ENCODE results near the gene RMND1.

RMND1 gene

GRCh38 chr6:151448623-151449022 is 3.3 kb downstream of the RMND1 start:
- Histone ChIP-seq H2AFZ (ENCODE audit: low read length) (no peak overlapping the region), H3K27me3 (ENCODE audit: insufficient read depth, low read length, poor library complexity, severe bottlenecking) (no peaks in the 10 kb centered on the region), H3K79me2 (ENCODE audit: insufficient read depth, low read length) (peaks cover 39% of the 10 kb centered on the region), H3K9me2 (replicated peaks; ENCODE audit: low read depth, low read length) (no peaks in the 10 kb centered on the region), H3K4me3 (ENCODE audit: low read length, poor library complexity, severe bottlenecking) (no peak overlapping the region), H4K20me1 (ENCODE audit: insufficient read depth, low read length, poor library complexity, severe bottlenecking) (peaks cover 5% of the 10 kb centered on the region), H3K9ac (ENCODE audit: low read depth, low read length, poor library complexity, severe bottlenecking) (no peak overlapping the region), H3K36me3 (ENCODE audit: insufficient read depth, low read length) (no peaks in the 10 kb centered on the region), H3K4me1 (ENCODE audit: insufficient read depth, low read length, poor library complexity, severe bottlenecking) (peaks cover 16% of the 10 kb centered on the region), H3K4me2 (ENCODE audit: low read depth, low read length, poor library complexity, severe bottlenecking) (no peak overlapping the region), H3K9me3 (ENCODE audit: insufficient read depth, low read depth, low read length) (no peaks in the 10 kb centered on the region), H3F3A (ENCODE audit: low read depth) (no peaks in the 10 kb centered on the region)
- TF ChIP-seq EZH2phosphoT487 (IDR thresholded peaks at IDR 0.05; ENCODE audit: borderline replicate concordance) (no peak), CTCF (conservative IDR thresholded peaks at IDR 0.05; ENCODE audit: low read length) (peak; percentile 43; the same call in 1 of the 2 replicates)

GRCh38 chr6:151447237-151447636 is 4.7 kb downstream of the RMND1 start:
- TF ChIP-seq CTCF (conservative IDR thresholded peaks at IDR 0.05; ENCODE audit: low read length) (no peak), EZH2phosphoT487 (IDR thresholded peaks at IDR 0.05; ENCODE audit: borderline replicate concordance) (no peak)
- Histone ChIP-seq H3K9ac (ENCODE audit: low read depth, low read length, poor library complexity, severe bottlenecking) (no peak overlapping the region), H3K4me3 (ENCODE audit: low read length, poor library complexity, severe bottlenecking) (no peak overlapping the region), H3K79me2 (ENCODE audit: insufficient read depth, low read length) (peaks cover 34% of the 10 kb centered on the region), H3K4me2 (ENCODE audit: low read depth, low read length, poor library complexity, severe bottlenecking) (no peak overlapping the region), H3K36me3 (ENCODE audit: insufficient read depth, low read length) (no peaks in the 10 kb centered on the region), H3F3A (ENCODE audit: low read depth) (no peaks in the 10 kb centered on the region), H3K27me3 (ENCODE audit: insufficient read depth, low read length, poor library complexity, severe bottlenecking) (no peaks in the 10 kb centered on the region), H2AFZ (ENCODE audit: low read length) (no peak overlapping the region), H3K4me1 (ENCODE audit: insufficient read depth, low read length, poor library complexity, severe bottlenecking) (peaks cover 15% of the 10 kb centered on the region), H3K9me3 (ENCODE audit: insufficient read depth, low read depth, low read length) (no peaks in the 10 kb centered on the region), H3K9me2 (replicated peaks; ENCODE audit: low read depth, low read length) (no peaks in the 10 kb centered on the region), H4K20me1 (ENCODE audit: insufficient read depth, low read length, poor library complexity, severe bottlenecking) (no peaks in the 10 kb centered on the region)

GRCh38 chr6:151445482-151445881 is 6.4 kb downstream of the RMND1 start:
- Histone ChIP-seq H3K27me3 (ENCODE audit: insufficient read depth, low read length, poor library complexity, severe bottlenecking) (no peaks in the 10 kb centered on the region), H3K79me2 (ENCODE audit: insufficient read depth, low read length) (peaks cover 37% of the 10 kb centered on the region; the same call in 1 of the 2 replicates), H3F3A (ENCODE audit: low read depth) (no peaks in the 10 kb centered on the region), H3K4me1 (ENCODE audit: insufficient read depth, low read length, poor library complexity, severe bottlenecking) (peaks cover 12% of the 10 kb centered on the region), H2AFZ (ENCODE audit: low read length) (no peak overlapping the region), H3K4me2 (ENCODE audit: low read depth, low read length, poor library complexity, severe bottlenecking) (no peak overlapping the region), H3K36me3 (ENCODE audit: insufficient read depth, low read length) (no peaks in the 10 kb centered on the region), H3K9me3 (ENCODE audit: insufficient read depth, low read depth, low read length) (no peaks in the 10 kb centered on the region), H4K20me1 (ENCODE audit: insufficient read depth, low read length, poor library complexity, severe bottlenecking) (peaks cover 8% of the 10 kb centered on the region), H3K9ac (ENCODE audit: low read depth, low read length, poor library complexity, severe bottlenecking) (no peak overlapping the region), H3K4me3 (ENCODE audit: low read length, poor library complexity, severe bottlenecking) (no peak overlapping the region), H3K9me2 (replicated peaks; ENCODE audit: low read depth, low read length) (no peaks in the 10 kb centered on the region)
- TF ChIP-seq CTCF (conservative IDR thresholded peaks at IDR 0.05; ENCODE audit: low read length) (no peak), EZH2phosphoT487 (IDR thresholded peaks at IDR 0.05; ENCODE audit: borderline replicate concordance) (no peak)

Measured in Loucy (cell line).